Measurements from ENCODE around the gene CATSPERB.
"Not testable (repeated sequence)": the region's sequence is repeated elsewhere in the genome, so short reads cannot be mapped to it uniquely, and the experiment has no call there.

Gene CATSPERB

GRCh38 chr14:91669867-91670266 is 62.0 kb downstream of the CATSPERB start:
- no peak for FAIRE-seq

- not testable (repeated sequence) for FAIRE-seq
Measured at GRCh38 chr14:91667101-91667500, 64.8 kb downstream of the CATSPERB start.

GRCh38 chr14:91660790-91661189 is 71.1 kb downstream of the CATSPERB start:
- FAIRE-seq: no peak

GRCh38 chr14:91654836-91655235 is 77.0 kb downstream of the CATSPERB start:
- FAIRE-seq: no peak

- no peak for FAIRE-seq
Measured at GRCh38 chr14:91653451-91653850, 78.4 kb downstream of the CATSPERB start.

GRCh38 chr14:91649930-91650329 is 82.0 kb downstream of the CATSPERB start:
- peak; percentile 49 for FAIRE-seq

GRCh38 chr14:91647856-91648255 is 84.0 kb downstream of the CATSPERB start:
- FAIRE-seq: no peak

GRCh38 chr14:91636604-91637003 is 95.3 kb downstream of the CATSPERB start:
- no peak for FAIRE-seq

GRCh38 chr14:91624757-91625156 is 107.1 kb downstream of the CATSPERB start:
- no peak for FAIRE-seq

- FAIRE-seq: no peak
Measured at GRCh38 chr14:91614187-91614586, 117.7 kb downstream of the CATSPERB start.

- no peak for FAIRE-seq
Measured at GRCh38 chr14:91613459-91614112, 118.3 kb downstream of the CATSPERB start.

- FAIRE-seq: no peak
Measured at GRCh38 chr14:91611528-91611927, 120.4 kb downstream of the CATSPERB start.

- FAIRE-seq: no peak
Measured at GRCh38 chr14:91609161-91609560, 122.7 kb downstream of the CATSPERB start.

GRCh38 chr14:91607322-91608047 is 124.4 kb downstream of the CATSPERB start:
- FAIRE-seq: no peak

GRCh38 chr14:91606851-91607250 is 125.0 kb downstream of the CATSPERB start:
- no peak for FAIRE-seq

- not testable (repeated sequence) for FAIRE-seq
Measured at GRCh38 chr14:91604611-91605010, 127.3 kb downstream of the CATSPERB start.

GRCh38 chr14:91599994-91600393 is 131.9 kb downstream of the CATSPERB start:
- no peak for FAIRE-seq

GRCh38 chr14:91595736-91596135 is 136.2 kb downstream of the CATSPERB start:
- no peak for FAIRE-seq

GRCh38 chr14:91593957-91594356 is 137.9 kb downstream of the CATSPERB start:
- not testable (repeated sequence) for FAIRE-seq

- no peak for FAIRE-seq
Measured at GRCh38 chr14:91586410-91586809, 145.5 kb downstream of the CATSPERB start.

GRCh38 chr14:91585856-91586255 is 146.0 kb downstream of the CATSPERB start:
- no peak for FAIRE-seq

- FAIRE-seq: no peak
Measured at GRCh38 chr14:91582761-91583160, 149.1 kb downstream of the CATSPERB start.

GRCh38 chr14:91580876-91581577 is 150.9 kb downstream of the CATSPERB start:
- no peak for FAIRE-seq

Measured in islet of Langerhans (tissue), 1 donor.